Stomach (tissue), 4 donors: ENCODE results near the gene CD38.

Experiments
- EP300 ChIP-seq: sonication (generic); formaldehyde crosslinking; IDR thresholded peaks from one replicate; pipeline ENCODE4 v1.6.1; 2017; ENCODE audit warnings: antibody characterized with exemption
- POLR2A ChIP-seq, 4 donors: fragments of 450-650 bp; IDR thresholded peaks; one replicate each; pipeline ENCODE4 v1.6.1; 2016; ENCODE audit warnings: antibody characterized with exemption in 4 of 4, control low read depth in 2 of 4, mild to moderate bottlenecking in 1 of 4, moderate library complexity in 1 of 4
- POLR2AphosphoS5 ChIP-seq, 3 donors: sonication (generic); formaldehyde crosslinking; IDR thresholded peaks; one replicate each; pipeline ENCODE4 v1.6.1; 2016; ENCODE audit warnings: antibody characterized with exemption in 3 of 3
- TF ChIP-seq, protein P1 (sequence below), 7 experiments: fragments of 450-650 bp in 4 of 7; fragments of 200-600 bp in 3 of 7; sonication (generic) in 3 of 7; IDR thresholded peaks; one replicate each; pipeline ENCODE4 v1.5.1; 2016 to 2019; ENCODE audit warnings: antibody characterized with exemption in 7 of 7, control low read depth in 2 of 7, mild to moderate bottlenecking in 1 of 7

DNA sequence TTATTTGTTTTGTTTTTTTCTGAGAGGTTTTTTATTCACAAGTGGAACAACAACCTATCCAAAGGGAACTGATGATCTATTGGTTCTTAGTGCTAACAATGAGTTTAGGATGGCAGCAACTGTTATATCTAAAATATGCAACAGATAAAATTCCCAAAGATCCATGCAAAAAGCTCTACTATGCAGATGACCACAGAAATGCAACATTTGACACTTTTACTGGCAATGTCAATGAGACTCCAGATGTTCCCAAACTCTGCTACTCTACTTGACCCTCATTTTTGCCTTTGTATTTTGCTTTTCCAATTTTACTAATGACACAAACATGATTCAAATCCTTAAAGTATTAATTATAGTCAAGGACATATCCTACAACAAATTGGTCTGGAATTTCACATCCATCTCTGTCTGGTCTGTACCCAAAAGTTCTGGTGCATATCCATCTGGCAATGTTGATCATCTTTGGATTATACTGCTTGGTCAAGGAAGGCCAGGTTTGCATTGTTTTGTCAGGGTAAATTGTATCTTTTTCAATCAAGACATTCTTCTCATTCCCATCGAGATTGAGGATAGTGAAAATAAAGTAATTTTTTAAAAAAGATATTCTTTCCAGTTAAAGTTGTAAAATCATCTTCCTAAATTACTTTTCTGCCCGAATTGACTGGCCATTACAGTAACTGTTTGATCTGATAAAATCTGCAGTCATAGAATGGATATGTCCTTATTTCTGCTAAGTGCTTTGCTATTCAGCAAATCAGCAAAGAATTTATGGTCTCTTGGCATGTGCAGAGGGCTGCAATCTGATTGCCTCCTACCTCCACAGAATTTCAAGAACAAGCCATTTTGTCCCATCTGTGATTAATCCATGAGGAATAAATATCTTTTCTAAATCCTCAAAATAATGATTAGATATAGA lies 86.8 kb downstream of the CD38 start:
- TF ChIP-seq, protein P1, sequence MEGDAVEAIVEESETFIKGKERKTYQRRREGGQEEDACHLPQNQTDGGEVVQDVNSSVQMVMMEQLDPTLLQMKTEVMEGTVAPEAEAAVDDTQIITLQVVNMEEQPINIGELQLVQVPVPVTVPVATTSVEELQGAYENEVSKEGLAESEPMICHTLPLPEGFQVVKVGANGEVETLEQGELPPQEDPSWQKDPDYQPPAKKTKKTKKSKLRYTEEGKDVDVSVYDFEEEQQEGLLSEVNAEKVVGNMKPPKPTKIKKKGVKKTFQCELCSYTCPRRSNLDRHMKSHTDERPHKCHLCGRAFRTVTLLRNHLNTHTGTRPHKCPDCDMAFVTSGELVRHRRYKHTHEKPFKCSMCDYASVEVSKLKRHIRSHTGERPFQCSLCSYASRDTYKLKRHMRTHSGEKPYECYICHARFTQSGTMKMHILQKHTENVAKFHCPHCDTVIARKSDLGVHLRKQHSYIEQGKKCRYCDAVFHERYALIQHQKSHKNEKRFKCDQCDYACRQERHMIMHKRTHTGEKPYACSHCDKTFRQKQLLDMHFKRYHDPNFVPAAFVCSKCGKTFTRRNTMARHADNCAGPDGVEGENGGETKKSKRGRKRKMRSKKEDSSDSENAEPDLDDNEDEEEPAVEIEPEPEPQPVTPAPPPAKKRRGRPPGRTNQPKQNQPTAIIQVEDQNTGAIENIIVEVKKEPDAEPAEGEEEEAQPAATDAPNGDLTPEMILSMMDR (IDR thresholded peaks at IDR 0.05), result no peak
- TF ChIP-seq POLR2A (IDR thresholded peaks at IDR 0.05) (no peak), POLR2AphosphoS5 (IDR thresholded peaks at IDR 0.05) (no peak), EP300 (no peak)
